K562 (cell line): ENCODE results near the gene MC2R. TPM values are rescaled to one million over a fixed set of nuclear protein-coding genes. Genes with fewer than 3 reads are reported as not detected.

Experiments
- ATAC-seq: fragments of 200-7000 bp; cut with Tn5 transposase; 3 replicates; pipeline ENCODE4 v1.9.1; 2020; ENCODE audit warnings: moderate library complexity
- BruUV-seq: library from RNA; stranded (reverse); fragments of 400-500 nt; replicated peaks from 2 replicates; lab custom pipeline; 2021; lab: Mats Ljungman, UMichigan
- CTCF ChIA-PET: fragments of 300-600 bp; formaldehyde crosslinking; extraction: SDS; loops from one replicate; lab custom pipeline; 2021; ENCODE audit warnings: low intra/inter-chr PET ratio; lab: Yijun Ruan, JAX
- POLR2A ChIA-PET: fragments of 300-600, 350-650 bp; sonication (Branson Sonifier 250); formaldehyde crosslinking; extraction: SDS; loops from one replicate; lab custom pipeline; 2021; ENCODE audit warnings: antibody characterized with exemption, inconsistent platforms; lab: Yijun Ruan, JAX
- DNase-seq, 4 experiments: peaks; one replicate each; pipeline versions ENCODE4 v3.0.0 to v3.0.0-alpha.2; 2011 to 2018; ENCODE audit warnings: low spot score in 3 of 4, mixed read lengths in 3 of 4; ENCODE audit errors: extremely low read depth in 1 of 4
- FAIRE-seq: peaks from 2 replicates; lab custom pipeline; 2011; peaks lifted over from hg19 to GRCh38; lab: Jason Lieb, UNC
- H2AFZ ChIP-seq: 2 replicates; pipeline ENCODE4 v1.6.0; 2011; ENCODE audit warnings: low read depth, low read length, control low read depth, inconsistent platforms
- H3K27ac ChIP-seq: fragments of 200-600 bp; 3 replicates; pipeline ENCODE4 v1.8.0; 2011; ENCODE audit warnings: low read depth, mild to moderate bottlenecking, control low read depth, inconsistent platforms, low read length, moderate library complexity, mixed read lengths; ENCODE audit errors: extremely low read depth
- H3K27me3 ChIP-seq, 2 experiments: fragments of 300-600 bp in 1 of 2; 2 replicates in 1 of 2; 3 replicates in 1 of 2; pipeline versions ENCODE4 v1.6.0 to v1.8.0; 2011; ENCODE audit warnings: inconsistent platforms in 2 of 2, low read length in 2 of 2, mild to moderate bottlenecking in 1 of 2, mixed read lengths in 1 of 2, moderate library complexity in 1 of 2; ENCODE audit not compliant: control insufficient read depth in 2 of 2, insufficient read depth in 2 of 2
- H3K36me3 ChIP-seq: fragments of 300-600 bp; 3 replicates; pipeline ENCODE4 v1.8.0; 2011; ENCODE audit warnings: mild to moderate bottlenecking, low read length, inconsistent platforms; ENCODE audit not compliant: control insufficient read depth, insufficient read depth
- H3K4me1 ChIP-seq, 2 experiments: fragments of 200-600 bp in 1 of 2; replicated peaks in 1 of 2; 2 replicates in 1 of 2; 3 replicates in 1 of 2; pipeline versions ENCODE4 v1.5.1 to v1.8.0; 2011; ENCODE audit warnings: inconsistent platforms in 2 of 2, low read length in 2 of 2, mild to moderate bottlenecking in 1 of 2, mixed read lengths in 1 of 2, moderate library complexity in 1 of 2; ENCODE audit not compliant: control insufficient read depth in 2 of 2, insufficient read depth in 2 of 2
- H3K4me2 ChIP-seq: 2 replicates; pipeline ENCODE4 v1.6.1; 2011; ENCODE audit warnings: low read length, control low read depth, inconsistent platforms, mixed read lengths; ENCODE audit not compliant: insufficient read depth
- H3K4me3 ChIP-seq: fragments of 200-600 bp; sonication (generic), shearing (Covaris generic); 2 replicates; pipeline ENCODE4 v1.5.1; 2016; ENCODE audit warnings: control low read depth, inconsistent platforms
- H3K79me2 ChIP-seq: fragments of 200-600 bp; 3 replicates; pipeline ENCODE4 v1.8.0; 2011; ENCODE audit warnings: low read length, inconsistent platforms; ENCODE audit not compliant: control insufficient read depth, insufficient read depth
- H3K9ac ChIP-seq, 2 experiments: 2 replicates each; pipeline versions ENCODE4 v1.6.0 to v1.6.1; 2011; ENCODE audit warnings: low read depth in 2 of 2, low read length in 2 of 2, control low read depth in 1 of 2, inconsistent platforms in 1 of 2, mild to moderate bottlenecking in 1 of 2, mixed read lengths in 1 of 2; ENCODE audit not compliant: insufficient read depth in 1 of 2
- H3K9me1 ChIP-seq: one replicate; pipeline ENCODE4 v1.6.0; 2011; ENCODE audit warnings: inconsistent platforms, mild to moderate bottlenecking, low read length, moderate library complexity; ENCODE audit not compliant: control insufficient read depth, insufficient read depth
- H3K9me3 ChIP-seq: replicated peaks from 2 replicates; pipeline ENCODE4 v1.5.1; 2011; ENCODE audit warnings: low read depth, low read length, inconsistent platforms; ENCODE audit not compliant: control insufficient read depth, insufficient read depth
- H4K20me1 ChIP-seq: replicated peaks from 2 replicates; pipeline ENCODE4 v1.6.1; 2011; ENCODE audit warnings: low read length, inconsistent platforms, mixed read lengths; ENCODE audit not compliant: control insufficient read depth, insufficient read depth
- EHMT2 ChIP-seq: fragments of 450-650 bp; IDR thresholded peaks from 2 replicates; pipeline ENCODE4 v1.6.1; 2018; ENCODE audit warnings: antibody characterized with exemption
- ETV6 ChIP-seq, 3 experiments: fragments of 150-350 bp in 1 of 3; sonication (generic) in 1 of 3; formaldehyde crosslinking in 1 of 3; IDR thresholded peaks; 2 replicates each; pipeline versions ENCODE4 v1.6.1 to v1.8.0; 2014 to 2022; ENCODE audit warnings: borderline replicate concordance in 2 of 3, low read depth in 2 of 3, antibody characterized with exemption in 1 of 3, low read length in 1 of 3, mild to moderate bottlenecking in 1 of 3, missing genetic modification reagents in 1 of 3
- KDM1A ChIP-seq, 2 experiments: fragments of 450-650 bp; IDR thresholded peaks; 2 replicates each; pipeline ENCODE4 v1.6.1; 2016; ENCODE audit warnings: mild to moderate bottlenecking in 2 of 2
- KLF13 ChIP-seq: fragments of 450-650 bp; IDR thresholded peaks from 2 replicates; pipeline ENCODE4 v1.6.1; 2016; ENCODE audit warnings: missing genetic modification characterization, low read depth, mild to moderate bottlenecking, missing compliant biosample characterization, moderate library complexity, borderline replicate concordance
- NR4A1 ChIP-seq, 2 experiments: fragments of 250-450 bp in 1 of 2; fragments of 450-650 bp in 1 of 2; sonication (Bioruptor Pico) in 1 of 2; IDR thresholded peaks; 2 replicates each; pipeline versions ENCODE4 v1.4.0 to v1.6.1; 2016 to 2020; ENCODE audit warnings: mild to moderate bottlenecking in 2 of 2, missing compliant biosample characterization in 1 of 2, missing genetic modification characterization in 1 of 2, moderate library complexity in 1 of 2
- SMAD1 ChIP-seq: fragments of 150-350 bp; IDR thresholded peaks from 2 replicates; pipeline ENCODE4 v1.6.1; 2014; ENCODE audit warnings: low read length, low read depth; ENCODE audit not compliant: partially characterized antibody
- ZBTB7A ChIP-seq: IDR thresholded peaks from 2 replicates; pipeline ENCODE4 v1.6.1; 2011; ENCODE audit warnings: low read depth, mild to moderate bottlenecking, low read length, moderate library complexity, borderline replicate concordance; ENCODE audit not compliant: control insufficient read depth
- ZNF133 ChIP-seq: fragments of 250-450 bp; sonication (Bioruptor Pico); IDR thresholded peaks from 2 replicates; pipeline ENCODE4 v1.4.0; 2020; ENCODE audit warnings: mild to moderate bottlenecking
- WGBS: fragments of 100-300 bp; shearing (Covaris generic); methylation state at CpG from one replicate; pipeline ENCODE4 v1.1.6; 2016; ENCODE audit warnings: low coverage, mixed read lengths; ENCODE audit not compliant: insufficient coverage; ENCODE audit errors: missing lambda C conversion rate; 5-methylcytosine and 5-hydroxymethylcytosine counted together
- in situ Hi-C: fragments of 300-500 bp; cut with MboI; formaldehyde crosslinking; loops from 4 replicates; pipeline ENCODE4 v1.15.0; 2018; ENCODE audit warnings: inconsistent platforms, mixed read lengths
- intact Hi-C: fragments of 100-400 bp; cut with micrococcal nuclease; formaldehyde crosslinking; loops from 2 replicates; pipeline ENCODE4 v1.14.2; 2022
- polyA plus RNA-seq, 8 experiments: library from polyadenylated mRNA; depleted of rRNA in 4 of 8; stranded (reverse) in 5 of 8; unstranded in 3 of 8; fragments of >200 nt; fragmentation: Nextera tagmentation in 2 of 8; fragmentation: Illumina TruSeq in 1 of 8; extraction: Ambion mirVana in 2 of 8; extraction: Trizol in 1 of 8; gene quantifications; 2 replicates each; pipeline versions ENCODE4 v1.2.1 to v1.2.3, GENCODE V29; 2011 to 2014; ENCODE audit warnings: inconsistent platforms in 1 of 8, missing spikeins in 1 of 8
- total RNA-seq, 7 experiments: library from RNA; depleted of rRNA in 6 of 7; stranded (reverse); fragments of >200 nt in 6 of 7; fragmentation: Illumina TruSeq in 2 of 7; extraction: Trizol in 2 of 7; gene quantifications; 2 replicates each; pipeline versions ENCODE4 v1.2.1 to v1.2.3, GENCODE V29; 2011 to 2021; ENCODE audit warnings: low replicate concordance in 1 of 7
- TF ChIP-seq, protein P1 (sequence below): fragments of 250-450 bp; sonication (Bioruptor Pico); IDR thresholded peaks from 2 replicates; pipeline ENCODE4 v1.8.0; 2022; ENCODE audit warnings: inconsistent platforms

MC2R gene
- total and polyA plus RNA-seq, 9 of the 15 experiments (the other 6 are each of a cell fraction or from before 2014, with no cell fraction given): not detected

DNA sequence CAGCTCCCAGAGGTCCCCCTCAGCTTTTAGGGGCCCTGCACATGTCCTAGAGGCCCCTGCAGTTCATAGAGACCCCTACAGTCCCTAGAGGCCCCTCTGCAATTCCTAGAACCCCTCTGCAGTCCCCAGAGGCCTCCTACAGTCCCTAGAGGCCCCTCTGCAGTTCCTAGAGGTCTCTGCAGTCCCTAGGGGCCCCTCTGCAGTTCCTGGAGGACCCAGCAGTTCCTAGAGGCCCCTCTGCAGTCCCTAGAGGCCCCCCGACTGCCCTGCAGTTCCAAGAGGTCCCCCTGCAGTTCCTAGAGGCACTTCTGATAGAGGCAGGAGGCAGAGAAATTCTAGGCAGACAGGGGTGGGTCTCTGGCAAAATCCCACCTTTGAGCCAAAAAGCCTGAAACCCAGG lies 35.4 kb downstream of the MC2R start:
- CTCF ChIA-PET: no interaction called here
- Histone ChIP-seq H3K36me3 (no peaks in the 10 kb centered on the region), H3K4me2 (no peak overlapping the region), H2AFZ (no peak overlapping the region), H4K20me1 (no peaks in the 10 kb centered on the region), H3K79me2 (no peaks in the 10 kb centered on the region), H3K9ac (no peak overlapping the region), H3K27ac (no peak overlapping the region), H3K9me1 (no peaks in the 10 kb centered on the region), H3K4me1 (no peaks in the 10 kb centered on the region), H3K9me3 (no peaks in the 10 kb centered on the region), H3K4me3 (no peak overlapping the region), H3K27me3 (no peaks in the 10 kb centered on the region)
- ATAC-seq: no peak
- in situ Hi-C loops: no loop called here
- no peak for FAIRE-seq
- 0% methylated on average over 1 of the region's 1 CpG for WGBS
- BruUV-seq: no TSS peak
- intact Hi-C loops: loop anchor here (5.0 kb wide), 1 partner anchor 53 kb away; no protein-coding TSS in a partner anchor
- no peak for TF ChIP-seq SMAD1
- no peak for TF ChIP-seq NR4A1 (CRISPR knock-in tag; IDR thresholded peaks at IDR 0.05)
- no peak for TF ChIP-seq NR4A1 (tag; IDR thresholded peaks at IDR 0.05)
- TF ChIP-seq ZNF133 (CRISPR knock-in tag): no peak
- no peak for TF ChIP-seq ETV6 (IDR thresholded peaks at IDR 0.05; ENCODE audit: borderline replicate concordance in 1 of 2, low read depth in 2 of 2, low read length in 1 of 2)
- TF ChIP-seq ETV6 (CRISPR knock-in tag; IDR thresholded peaks at IDR 0.05; ENCODE audit: borderline replicate concordance): no peak
- TF ChIP-seq, protein P1, sequence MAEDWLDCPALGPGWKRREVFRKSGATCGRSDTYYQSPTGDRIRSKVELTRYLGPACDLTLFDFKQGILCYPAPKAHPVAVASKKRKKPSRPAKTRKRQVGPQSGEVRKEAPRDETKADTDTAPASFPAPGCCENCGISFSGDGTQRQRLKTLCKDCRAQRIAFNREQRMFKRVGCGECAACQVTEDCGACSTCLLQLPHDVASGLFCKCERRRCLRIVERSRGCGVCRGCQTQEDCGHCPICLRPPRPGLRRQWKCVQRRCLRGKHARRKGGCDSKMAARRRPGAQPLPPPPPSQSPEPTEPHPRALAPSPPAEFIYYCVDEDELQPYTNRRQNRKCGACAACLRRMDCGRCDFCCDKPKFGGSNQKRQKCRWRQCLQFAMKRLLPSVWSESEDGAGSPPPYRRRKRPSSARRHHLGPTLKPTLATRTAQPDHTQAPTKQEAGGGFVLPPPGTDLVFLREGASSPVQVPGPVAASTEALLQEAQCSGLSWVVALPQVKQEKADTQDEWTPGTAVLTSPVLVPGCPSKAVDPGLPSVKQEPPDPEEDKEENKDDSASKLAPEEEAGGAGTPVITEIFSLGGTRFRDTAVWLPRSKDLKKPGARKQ (CRISPR knock-in tag): no peak
- no peak for TF ChIP-seq KDM1A (IDR thresholded peaks at IDR 0.05)
- TF ChIP-seq KLF13: no peak
- TF ChIP-seq EHMT2: no peak
- no peak for TF ChIP-seq ZBTB7A
- no peak for DNase-seq
- POLR2A ChIA-PET: interaction anchor here (0.7 kb wide), 1 partner anchor 425 kb away, joined by 4 read pairs; no protein-coding TSS in a partner anchor
